Measurements from ENCODE around the gene CTRB2.

Gene CTRB2

GRCh38 chr16:75206749-75207451 lies at the start of gene CTRB2:
CTRB2 (minus strand) TSS chr16:75207161; CDS start chr16:75207141, 20 bp downstream.
- no peak for DNase-seq (ENCODE audit: low read depth)
- TF ChIP-seq CTCF (IDR thresholded peaks at IDR 0.05; ENCODE audit: control insufficient read depth, insufficient read depth, low read depth, low read length, missing control alignments) = no peak
- no peak within 1 kb of the TSS for H3K4me3 ChIP-seq (ENCODE audit: control insufficient read depth, low read depth, low read length)

GRCh38 chr16:75256059-75256571 lies 49.2 kb upstream of the CTRB2 start:
- TF ChIP-seq CTCF (IDR thresholded peaks at IDR 0.05; ENCODE audit: control insufficient read depth, insufficient read depth, low read depth, low read length, missing control alignments) = no peak
- H3K4me3 ChIP-seq (ENCODE audit: control insufficient read depth, low read depth, low read length) = no peak overlapping the region
- DNase-seq (ENCODE audit: low read depth) = no peak

GRCh38 chr16:75254359-75254837 lies 47.4 kb upstream of the CTRB2 start:
- no peak overlapping the region for H3K4me3 ChIP-seq (ENCODE audit: control insufficient read depth, low read depth, low read length)
- DNase-seq (ENCODE audit: low read depth) = peak; percentile 61
- no peak for TF ChIP-seq CTCF (IDR thresholded peaks at IDR 0.05; ENCODE audit: control insufficient read depth, insufficient read depth, low read depth, low read length, missing control alignments)

GRCh38 chr16:75252946-75253911 lies 46.3 kb upstream of the CTRB2 start:
- H3K4me3 ChIP-seq (ENCODE audit: control insufficient read depth, low read depth, low read length) = peak overlapping the region; percentile 27
- DNase-seq (ENCODE audit: low read depth) = no peak
- TF ChIP-seq CTCF (IDR thresholded peaks at IDR 0.05; ENCODE audit: control insufficient read depth, insufficient read depth, low read depth, low read length, missing control alignments) = no peak

- DNase-seq (ENCODE audit: low read depth) = no peak
- peak overlapping the region; percentile 17 for H3K4me3 ChIP-seq (ENCODE audit: control insufficient read depth, low read depth, low read length)
- TF ChIP-seq CTCF (IDR thresholded peaks at IDR 0.05; ENCODE audit: control insufficient read depth, insufficient read depth, low read depth, low read length, missing control alignments) = no peak
These were observed 45.3 kb upstream of the CTRB2 start for GRCh38 chr16:75252049-75252864.
